HG02870 (cell line): Measurements from ENCODE around the gene CYS1.
"Not testable (repeated sequence)": the region's sequence is repeated elsewhere in the genome, so short reads cannot be mapped to it uniquely, and the experiment has no call there.

Source experiments
- ATAC-seq: cut with Tn5 transposase; IDR thresholded peaks from one replicate; pipeline ENCODE4 v1.9.1; 2021; ENCODE audit warnings: mild to moderate bottlenecking, moderate library complexity; ENCODE audit not compliant: unreplicated experiment

The CYS1 gene

GRCh38 chr2:10079870-10080535, at the start of gene CYS1:
TSS of gene CYS1 (minus strand) at chr2:10080411. CDS start at chr2:10080223, 188 bp downstream.
- no peak for ATAC-seq

- no peak for ATAC-seq
Observed at GRCh38 chr2:10129490-10129889, 49.3 kb upstream of the CYS1 start.

GRCh38 chr2:10128420-10128819, 48.2 kb upstream of the CYS1 start:
- ATAC-seq = no peak

- ATAC-seq = no peak
Observed at GRCh38 chr2:10126632-10127026, 46.4 kb upstream of the CYS1 start.

GRCh38 chr2:10125842-10126631, 45.8 kb upstream of the CYS1 start:
- ATAC-seq = no peak

- no peak for ATAC-seq
Observed at GRCh38 chr2:10124538-10125045, 44.4 kb upstream of the CYS1 start.

GRCh38 chr2:10123281-10123680, 43.1 kb upstream of the CYS1 start:
- no peak for ATAC-seq

- peak; percentile 60 for ATAC-seq
Observed at GRCh38 chr2:10122500-10123280, 42.5 kb upstream of the CYS1 start, which contains the start of gene RRM2. TSS of gene RRM2 (plus strand) at chr2:10122739. CDS start at chr2:10122799, 60 bp downstream.

- ATAC-seq = no peak
Observed at GRCh38 chr2:10120877-10121574, 40.8 kb upstream of the CYS1 start.

- ATAC-seq = peak; percentile 52
Observed at GRCh38 chr2:10120158-10120876, 40.1 kb upstream of the CYS1 start.

- ATAC-seq = no peak
Observed at GRCh38 chr2:10119601-10120157, 39.5 kb upstream of the CYS1 start.

- no peak for ATAC-seq
Observed at GRCh38 chr2:10119027-10119325, 38.8 kb upstream of the CYS1 start.

- ATAC-seq = no peak
Observed at GRCh38 chr2:10109311-10109710, 29.1 kb upstream of the CYS1 start.

- ATAC-seq = not testable (repeated sequence)
Observed at GRCh38 chr2:10104906-10105305, 24.7 kb upstream of the CYS1 start.

- ATAC-seq = no peak
Observed at GRCh38 chr2:10103179-10103578, 23.0 kb upstream of the CYS1 start.

- peak; percentile 68 for ATAC-seq
Observed at GRCh38 chr2:10101491-10101890, 21.3 kb upstream of the CYS1 start.

- ATAC-seq = peak; percentile 51
Observed at GRCh38 chr2:10097352-10098148, 17.3 kb upstream of the CYS1 start.

GRCh38 chr2:10096641-10097040, 16.4 kb upstream of the CYS1 start:
- no peak for ATAC-seq

- ATAC-seq = no peak
Observed at GRCh38 chr2:10095175-10095574, 15.0 kb upstream of the CYS1 start.
